HepG2 (cell line): ENCODE measurements around the gene ZFP3.
"Not testable (repeated sequence)": the region's sequence is repeated elsewhere in the genome, so short reads cannot be mapped to it uniquely, and the experiment has no call there.

ENCODE experiments used
- POLR2A ChIP-seq, 2 experiments: IDR thresholded peaks; 2 replicates each; pipeline ENCODE4 v1.6.1; 2011; ENCODE audit warnings: low read depth in 2 of 2, low read length in 2 of 2, mild to moderate bottlenecking in 1 of 2, moderate library complexity in 1 of 2; ENCODE audit not compliant: insufficient read depth in 1 of 2
- RXRA ChIP-seq: sonication (generic); formaldehyde crosslinking; IDR thresholded peaks from 2 replicates; pipeline ENCODE4 v1.5.1; 2020; ENCODE audit warnings: missing genetic modification reagents
- SIN3A ChIP-seq: IDR thresholded peaks from 2 replicates; pipeline ENCODE4 v1.6.1; 2011; ENCODE audit warnings: low read depth, mild to moderate bottlenecking, control low read depth, low read length, borderline replicate concordance
- SUZ12 ChIP-seq: fragments of 150-350 bp; IDR thresholded peaks from 2 replicates; pipeline ENCODE4 v1.6.1; 2014; ENCODE audit warnings: low read depth, low read length
- ZNF260 ChIP-seq: sonication (generic); formaldehyde crosslinking; IDR thresholded peaks from 2 replicates; pipeline ENCODE4 v1.4.0; 2020; ENCODE audit warnings: missing genetic modification reagents, low read depth, mild to moderate bottlenecking, borderline replicate concordance
- TF ChIP-seq, protein P1 (sequence below): sonication (generic); formaldehyde crosslinking; IDR thresholded peaks from 2 replicates; pipeline ENCODE4 v1.5.0; 2020; ENCODE audit warnings: mild to moderate bottlenecking, missing genetic modification reagents, moderate library complexity

- TF ChIP-seq POLR2A (IDR thresholded peaks at IDR 0.05; ENCODE audit: insufficient read depth in 1 of 2, low read depth in 2 of 2, low read length in 2 of 2); SUZ12; SIN3A; ZNF260; RXRA (CRISPR knock-in tag): not testable (repeated sequence)
- TF ChIP-seq, protein P1, sequence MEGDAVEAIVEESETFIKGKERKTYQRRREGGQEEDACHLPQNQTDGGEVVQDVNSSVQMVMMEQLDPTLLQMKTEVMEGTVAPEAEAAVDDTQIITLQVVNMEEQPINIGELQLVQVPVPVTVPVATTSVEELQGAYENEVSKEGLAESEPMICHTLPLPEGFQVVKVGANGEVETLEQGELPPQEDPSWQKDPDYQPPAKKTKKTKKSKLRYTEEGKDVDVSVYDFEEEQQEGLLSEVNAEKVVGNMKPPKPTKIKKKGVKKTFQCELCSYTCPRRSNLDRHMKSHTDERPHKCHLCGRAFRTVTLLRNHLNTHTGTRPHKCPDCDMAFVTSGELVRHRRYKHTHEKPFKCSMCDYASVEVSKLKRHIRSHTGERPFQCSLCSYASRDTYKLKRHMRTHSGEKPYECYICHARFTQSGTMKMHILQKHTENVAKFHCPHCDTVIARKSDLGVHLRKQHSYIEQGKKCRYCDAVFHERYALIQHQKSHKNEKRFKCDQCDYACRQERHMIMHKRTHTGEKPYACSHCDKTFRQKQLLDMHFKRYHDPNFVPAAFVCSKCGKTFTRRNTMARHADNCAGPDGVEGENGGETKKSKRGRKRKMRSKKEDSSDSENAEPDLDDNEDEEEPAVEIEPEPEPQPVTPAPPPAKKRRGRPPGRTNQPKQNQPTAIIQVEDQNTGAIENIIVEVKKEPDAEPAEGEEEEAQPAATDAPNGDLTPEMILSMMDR (CRISPR knock-in tag), result not testable (repeated sequence)
These were observed 43.8 kb downstream of the ZFP3 start for GRCh38 chr17:5122056-5122455.
